ENCODE measurements around the gene SLC25A48.

- TF ChIP-seq POLR2A (IDR thresholded peaks at IDR 0.05) (no peak), CTCF (IDR thresholded peaks at IDR 0.05) (no peak)
Measured at GRCh38 chr5:135886136-135886535, 51.7 kb downstream of the SLC25A48 start.

Data from heart left ventricle (tissue), 13 donors.